ENCODE data around the gene CCM2L.

CCM2L gene

DNA sequence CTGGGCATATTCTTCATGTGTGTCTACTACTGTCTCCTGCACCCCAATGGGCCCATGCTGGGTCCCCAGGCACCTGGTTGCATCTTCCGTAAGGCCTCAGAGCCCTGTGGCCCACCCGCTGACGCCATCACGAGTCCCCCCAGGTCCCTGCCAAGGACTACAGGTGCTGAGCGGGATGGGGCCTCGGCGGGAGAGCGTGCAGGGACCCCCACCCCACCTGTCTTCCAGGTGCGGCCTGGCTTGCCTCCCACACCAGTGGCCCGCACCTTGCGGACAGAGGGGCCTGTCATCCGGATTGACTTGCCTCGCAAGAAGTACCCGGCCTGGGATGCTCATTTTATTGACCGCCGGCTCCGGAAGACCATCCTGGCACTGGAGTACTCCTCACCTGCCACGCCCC is 13.2 kb upstream of the CCM2L start:
- DNase-seq, result no peak

DNA sequence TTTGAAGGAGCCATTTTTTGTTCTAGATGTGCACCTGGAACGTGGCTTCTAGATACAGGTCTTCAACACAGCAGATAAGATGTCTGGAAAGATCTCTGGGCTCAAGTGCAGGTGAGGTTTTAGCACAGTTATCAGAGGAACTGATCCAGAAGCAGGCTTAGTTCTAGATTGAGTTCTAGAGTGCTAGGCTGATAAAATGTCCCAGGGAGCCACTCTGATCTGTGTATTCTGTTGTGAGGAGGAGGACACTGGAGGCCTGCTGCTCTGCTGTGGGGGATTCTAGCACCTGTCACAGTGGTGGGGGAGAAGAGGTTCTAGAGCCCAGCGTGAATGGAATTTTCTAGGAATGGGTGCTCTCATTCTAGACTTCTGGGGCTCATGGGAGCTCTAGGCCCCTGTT is 12.0 kb upstream of the CCM2L start:
- no peak for DNase-seq

DNA sequence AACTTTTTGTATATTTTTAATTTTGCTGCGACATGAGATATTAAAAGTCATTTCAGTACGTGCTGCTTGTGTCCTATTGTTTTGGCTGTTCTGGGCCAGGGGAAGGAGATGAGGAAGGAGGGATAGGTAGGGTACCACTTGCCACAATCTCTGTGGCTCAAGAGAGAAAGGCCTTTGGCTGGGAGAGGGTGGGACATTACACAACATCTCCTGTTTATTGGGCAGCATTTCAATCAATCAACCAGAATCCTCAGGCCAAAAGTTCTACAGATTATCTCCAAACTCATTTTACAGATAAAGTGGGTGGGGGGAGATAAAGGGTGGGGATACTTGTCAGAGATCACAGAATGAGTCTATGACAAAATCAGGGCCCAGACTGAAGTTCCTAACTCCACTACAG is 6.9 kb upstream of the CCM2L start:
- no peak for DNase-seq

GRCh38 chr20:32004963-32005362 is 5.3 kb upstream of the CCM2L start:
- no peak for DNase-seq

DNA sequence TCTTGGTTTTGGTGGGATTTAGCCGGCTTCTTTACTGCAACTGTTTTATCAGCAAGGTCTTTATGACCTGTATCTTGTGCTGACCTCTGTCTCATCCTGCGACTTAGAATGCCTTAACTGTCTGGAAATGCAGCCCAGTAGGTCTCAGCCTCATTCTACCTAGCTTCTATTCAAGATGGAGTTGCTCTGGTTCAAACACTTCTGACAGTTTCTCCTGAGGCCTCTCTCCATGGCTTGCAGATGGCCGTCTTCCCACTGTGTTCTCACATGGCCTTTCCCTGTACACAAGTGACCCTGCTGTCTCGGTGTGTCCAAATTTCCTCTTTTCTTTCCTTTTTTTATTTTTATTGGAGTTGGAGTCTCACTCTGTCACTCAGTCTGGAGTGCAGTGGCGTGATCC is 4.2 kb upstream of the CCM2L start:
- DNase-seq, result no peak

GRCh38 chr20:32006841-32007786 is 3.1 kb upstream of the CCM2L start:
- DNase-seq, result no peak

GRCh38 chr20:32007787-32008616 is 2.2 kb upstream of the CCM2L start:
- no peak for DNase-seq

- DNase-seq, result no peak
Measured at GRCh38 chr20:32009564-32009963, 674 bp upstream of the CCM2L start.

- DNase-seq, result no peak
Measured at GRCh38 chr20:32010666-32011065, 428 bp downstream of the CCM2L start.

DNA sequence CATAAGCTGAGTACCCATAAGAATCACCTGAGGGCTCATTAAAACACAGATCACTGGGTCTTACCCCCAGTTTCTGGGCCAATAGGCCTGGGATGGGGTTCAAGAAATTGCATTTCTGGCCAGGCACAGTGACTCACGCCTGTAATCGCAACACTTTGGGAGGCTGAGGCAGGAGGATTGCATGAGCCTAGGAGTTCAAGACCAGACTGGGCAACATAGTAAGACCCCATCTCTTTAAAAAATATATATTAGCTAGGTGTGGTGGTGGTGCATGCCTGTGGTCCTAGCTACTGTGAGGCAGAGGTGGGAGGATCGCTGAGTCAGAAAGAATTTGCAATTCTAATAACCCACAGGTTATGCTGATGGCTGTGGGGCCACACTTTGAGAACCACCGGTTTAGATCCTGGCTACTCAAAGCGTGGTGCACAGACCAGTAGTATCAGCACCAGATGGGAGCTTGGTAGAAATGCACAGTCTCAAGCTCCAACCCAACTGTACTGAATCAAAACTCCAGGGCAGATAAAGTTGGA is 2.0 kb downstream of the CCM2L start:
- DNase-seq, result no peak

DNA sequence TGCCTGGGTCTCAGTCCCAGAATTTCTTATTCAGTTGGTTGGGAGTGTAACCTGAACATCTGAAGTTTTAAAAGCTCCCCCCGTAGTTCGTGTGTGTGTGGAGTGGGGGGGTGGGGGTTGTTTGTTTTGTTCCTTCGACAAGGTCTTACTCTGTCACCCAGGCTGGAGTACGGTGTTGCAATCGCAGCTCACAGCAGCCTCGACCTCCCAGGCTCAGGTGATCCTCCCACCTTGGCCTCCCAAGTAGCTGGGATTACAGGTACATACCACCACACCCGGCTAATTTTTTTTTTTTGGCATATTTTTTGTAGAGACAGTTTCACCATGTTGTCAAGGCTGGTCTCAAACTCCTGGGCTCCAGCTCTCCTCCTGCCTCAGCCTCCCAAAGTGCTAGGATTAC is 3.1 kb downstream of the CCM2L start:
- no peak for DNase-seq

GRCh38 chr20:32017711-32018251 is 7.5 kb downstream of the CCM2L start:
- peak; percentile 57 for DNase-seq

- DNase-seq, result peak; percentile 58
Measured at GRCh38 chr20:32018269-32019155, 8.3 kb downstream of the CCM2L start.

DNA sequence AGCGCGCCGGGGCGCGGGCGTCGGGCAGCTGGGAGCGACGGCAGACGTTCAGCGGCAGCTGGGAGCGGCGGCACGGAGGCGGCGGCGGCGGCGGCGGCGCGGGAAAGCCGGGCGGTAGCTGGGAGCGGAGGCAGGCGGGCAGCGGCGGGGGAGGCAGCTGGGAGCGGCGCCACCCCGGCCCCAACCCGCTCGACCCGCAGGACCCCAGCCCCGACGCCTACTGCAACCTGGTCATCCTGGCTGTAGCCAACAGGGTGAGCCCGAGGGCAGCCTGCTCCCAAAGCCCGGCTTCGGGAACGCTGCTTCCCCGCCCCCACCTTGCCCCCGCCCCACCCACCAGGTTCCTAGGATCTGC is 8.9 kb downstream of the CCM2L start:
- no peak for DNase-seq

DNA sequence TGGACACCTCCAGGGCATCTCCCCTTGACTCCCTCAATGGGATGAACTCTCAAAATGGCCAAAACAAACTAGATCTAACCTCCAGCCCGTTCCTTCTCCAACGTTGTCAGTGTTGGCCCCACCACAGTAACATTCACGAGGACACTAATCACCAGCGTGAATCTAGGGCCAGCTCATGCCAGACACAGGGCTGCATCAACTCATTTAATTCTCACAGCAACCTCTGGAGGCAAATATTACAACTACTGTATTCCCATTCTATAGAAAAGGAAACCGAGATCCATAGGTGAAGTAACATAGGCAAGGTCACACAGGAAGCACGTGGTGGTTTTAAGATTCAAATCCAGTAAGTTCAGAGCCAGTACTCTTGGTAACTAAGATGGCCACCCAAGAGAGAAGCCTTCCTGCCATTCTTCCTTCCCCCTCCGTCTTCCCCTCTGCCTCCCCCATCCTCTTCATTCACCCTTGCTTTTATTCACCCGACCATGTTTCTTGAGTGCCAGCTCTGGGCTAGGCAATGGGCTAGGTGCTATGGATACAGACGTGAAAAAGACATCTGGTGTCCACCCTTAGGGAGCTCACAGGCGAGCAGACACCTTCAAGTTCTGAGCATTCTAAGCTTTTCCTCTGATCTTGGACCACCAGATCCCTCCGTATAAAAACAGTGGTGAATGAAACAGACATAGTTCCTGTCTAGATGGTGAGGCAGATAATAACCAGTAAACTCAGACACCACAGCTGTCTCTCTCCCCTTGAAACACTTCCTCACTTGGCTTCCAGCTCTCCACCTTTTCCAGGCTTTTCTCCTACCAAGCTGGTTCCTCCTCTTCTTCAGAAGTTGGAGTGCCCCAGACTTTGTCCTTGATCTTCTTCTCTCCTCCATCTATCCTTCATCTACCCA is 9.6 kb downstream of the CCM2L start:
- no peak for DNase-seq

DNA sequence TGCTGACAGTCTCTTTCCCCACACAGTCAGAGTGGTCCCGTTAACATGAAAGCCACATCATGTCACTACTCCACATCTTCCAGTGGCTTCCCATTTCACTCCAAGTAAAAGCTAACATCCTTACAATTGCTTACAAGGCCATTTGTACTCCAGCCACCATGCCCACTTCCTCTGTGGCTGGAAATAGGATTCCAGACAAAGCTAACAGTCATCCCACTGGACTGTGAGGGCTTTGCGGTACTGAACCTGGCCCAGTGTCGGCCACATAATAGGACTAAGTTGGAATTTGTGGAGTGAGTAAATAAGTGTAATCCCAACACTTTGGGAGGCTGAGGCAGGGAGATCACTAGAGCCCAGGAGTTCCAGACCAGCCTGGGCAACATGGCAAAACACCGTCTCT is 10.9 kb downstream of the CCM2L start:
- no peak for DNase-seq

GRCh38 chr20:32024683-32025295 is 14.6 kb downstream of the CCM2L start:
- DNase-seq, result no peak

DNA sequence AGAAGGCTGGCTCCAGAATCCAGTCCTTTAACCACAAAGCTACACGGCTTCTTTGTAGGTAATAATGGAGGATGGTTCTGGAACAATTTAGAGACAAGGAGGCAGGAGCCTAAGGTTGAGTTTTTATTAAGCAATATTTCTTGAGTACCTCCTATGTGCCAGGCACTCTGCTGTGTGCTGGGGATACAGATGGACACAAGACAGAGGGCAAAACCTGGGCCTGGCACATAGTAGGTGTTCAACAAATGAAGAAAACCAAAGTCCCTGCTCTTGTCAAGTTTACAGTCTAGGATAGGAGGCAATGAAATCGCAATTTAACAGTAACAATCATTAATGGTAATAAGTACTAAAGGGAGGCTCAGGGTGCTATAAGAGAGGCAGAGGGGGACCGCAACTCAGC is 17.4 kb downstream of the CCM2L start:
- no peak for DNase-seq

DNA sequence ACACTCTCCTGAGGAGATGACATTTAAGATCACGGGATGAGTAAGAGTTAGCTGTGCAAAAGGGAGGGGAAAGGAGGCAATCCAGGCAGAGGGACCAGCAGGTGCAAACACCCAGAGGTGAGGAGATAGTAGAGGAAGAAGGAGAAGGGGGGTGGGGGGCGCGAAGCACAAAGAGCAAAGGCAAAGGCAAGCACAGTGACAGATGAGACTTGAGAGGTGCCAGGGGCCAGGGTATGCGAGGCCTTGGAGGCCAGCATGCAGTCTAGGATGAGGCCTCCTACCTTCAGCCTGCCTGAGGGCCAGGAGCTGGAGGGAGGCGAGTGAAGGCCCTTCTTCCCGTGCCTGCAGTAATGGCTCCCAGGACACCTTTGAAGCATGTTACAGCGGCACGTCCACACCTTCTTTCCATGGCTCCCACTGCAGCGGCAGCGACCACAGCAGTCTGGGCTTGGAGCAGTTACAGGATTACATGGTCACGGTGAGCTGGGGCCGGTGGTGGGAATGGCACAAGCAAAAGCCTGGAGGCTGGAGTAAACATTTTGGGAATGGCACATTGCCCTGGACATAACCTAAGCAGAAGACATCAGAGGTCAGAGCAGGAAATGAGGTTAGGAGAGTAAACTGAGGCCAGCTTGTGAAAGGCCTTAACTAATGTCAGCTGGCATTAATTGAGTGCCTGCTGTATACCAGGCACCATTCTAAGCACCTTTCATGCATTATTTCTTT is 18.6 kb downstream of the CCM2L start:
- no peak for DNase-seq

DNA sequence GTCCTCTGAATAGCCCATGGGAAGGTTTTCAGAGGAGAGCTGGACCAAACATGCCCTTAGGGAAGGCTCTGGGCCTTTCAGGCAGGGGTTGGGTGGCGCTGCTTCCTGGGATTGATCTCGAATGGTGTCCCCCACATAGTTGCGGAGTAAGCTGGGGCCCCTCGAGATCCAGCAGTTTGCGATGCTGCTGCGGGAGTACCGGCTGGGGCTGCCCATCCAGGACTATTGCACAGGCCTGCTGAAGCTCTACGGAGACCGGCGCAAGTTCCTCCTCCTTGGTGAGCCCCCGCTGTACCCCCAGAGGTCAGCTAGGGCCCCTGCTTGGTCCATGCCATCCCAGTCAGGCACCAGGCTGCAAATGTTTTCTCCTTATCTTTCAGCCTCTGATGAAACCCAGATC is 19.3 kb downstream of the CCM2L start:
- DNase-seq, result no peak
